ENCODE data around the gene NEK3.
A peak's percentile ranks its signal among the peaks of the same experiment; 100 is the strongest.
"Not testable (repeated sequence)": the region's sequence is repeated elsewhere in the genome, so short reads cannot be mapped to it uniquely, and the experiment has no call there.

NEK3 gene

GRCh38 chr13:52159159-52159982, at the start of gene NEK3:
Gene NEK3 (minus strand): TSS chr13:52159597. CDS start chr13:52156191, 3,406 bp downstream.
- no peaks in the 10 kb centered on the region for H3K9me3 ChIP-seq (ENCODE audit: control insufficient read depth in 2 of 2, low read length in 2 of 2)
- no peaks in the 10 kb centered on the region for H3K36me3 ChIP-seq (ENCODE audit: control insufficient read depth in 2 of 2, insufficient read depth in 2 of 2, low read length in 2 of 2)
- H3K9ac ChIP-seq (ENCODE audit: low read length in 2 of 2) = peak within 1 kb of the TSS; percentile 75 to 76
- H3K27ac ChIP-seq (ENCODE audit: low read length) = peak within 1 kb of the TSS; percentile 53
- no peaks in the 10 kb centered on the region for H3K27me3 ChIP-seq (ENCODE audit: control insufficient read depth in 1 of 2, insufficient read depth in 2 of 2, low read length in 2 of 2)
- H3K4me1 ChIP-seq (ENCODE audit: control insufficient read depth, insufficient read depth, low read length) = peaks cover 7% of the 10 kb centered on the region
- peak within 1 kb of the TSS; percentile 65 to 85 for H3K4me3 ChIP-seq (ENCODE audit: low read length in 2 of 2)

GRCh38 chr13:52208384-52208783, 49.0 kb upstream of the NEK3 start:
- H3K9ac ChIP-seq (ENCODE audit: low read length in 2 of 2); H3K4me3 ChIP-seq (ENCODE audit: low read length in 2 of 2); H3K27me3 ChIP-seq (ENCODE audit: control insufficient read depth in 1 of 2, insufficient read depth in 2 of 2, low read length in 2 of 2); H3K36me3 ChIP-seq (ENCODE audit: control insufficient read depth in 2 of 2, insufficient read depth in 2 of 2, low read length in 2 of 2); H3K4me1 ChIP-seq (ENCODE audit: control insufficient read depth, insufficient read depth, low read length); H3K9me3 ChIP-seq (ENCODE audit: control insufficient read depth in 2 of 2, low read length in 2 of 2); H3K27ac ChIP-seq (ENCODE audit: low read length): not testable (repeated sequence)

GRCh38 chr13:52207896-52208295, 48.5 kb upstream of the NEK3 start:
- H3K4me3 ChIP-seq (ENCODE audit: low read length in 2 of 2); H3K4me1 ChIP-seq (ENCODE audit: control insufficient read depth, insufficient read depth, low read length); H3K36me3 ChIP-seq (ENCODE audit: control insufficient read depth in 2 of 2, insufficient read depth in 2 of 2, low read length in 2 of 2); H3K27ac ChIP-seq (ENCODE audit: low read length); H3K9ac ChIP-seq (ENCODE audit: low read length in 2 of 2); H3K9me3 ChIP-seq (ENCODE audit: control insufficient read depth in 2 of 2, low read length in 2 of 2); H3K27me3 ChIP-seq (ENCODE audit: control insufficient read depth in 1 of 2, insufficient read depth in 2 of 2, low read length in 2 of 2): not testable (repeated sequence)

- not testable (repeated sequence) for H3K27ac ChIP-seq (ENCODE audit: low read length); H3K36me3 ChIP-seq (ENCODE audit: control insufficient read depth in 2 of 2, insufficient read depth in 2 of 2, low read length in 2 of 2); H3K4me3 ChIP-seq (ENCODE audit: low read length in 2 of 2); H3K4me1 ChIP-seq (ENCODE audit: control insufficient read depth, insufficient read depth, low read length); H3K9ac ChIP-seq (ENCODE audit: low read length in 2 of 2); H3K9me3 ChIP-seq (ENCODE audit: control insufficient read depth in 2 of 2, low read length in 2 of 2); H3K27me3 ChIP-seq (ENCODE audit: control insufficient read depth in 1 of 2, insufficient read depth in 2 of 2, low read length in 2 of 2)
These were observed 47.9 kb upstream of the NEK3 start for GRCh38 chr13:52207337-52207736.

- H3K4me1 ChIP-seq (ENCODE audit: control insufficient read depth, insufficient read depth, low read length); H3K27me3 ChIP-seq (ENCODE audit: control insufficient read depth in 1 of 2, insufficient read depth in 2 of 2, low read length in 2 of 2); H3K36me3 ChIP-seq (ENCODE audit: control insufficient read depth in 2 of 2, insufficient read depth in 2 of 2, low read length in 2 of 2); H3K4me3 ChIP-seq (ENCODE audit: low read length in 2 of 2); H3K27ac ChIP-seq (ENCODE audit: low read length); H3K9me3 ChIP-seq (ENCODE audit: control insufficient read depth in 2 of 2, low read length in 2 of 2); H3K9ac ChIP-seq (ENCODE audit: low read length in 2 of 2): not testable (repeated sequence)
These were observed 45.1 kb upstream of the NEK3 start for GRCh38 chr13:52204546-52204945.

GRCh38 chr13:52203864-52204263, 44.5 kb upstream of the NEK3 start:
- H3K4me3 ChIP-seq (ENCODE audit: low read length in 2 of 2); H3K36me3 ChIP-seq (ENCODE audit: control insufficient read depth in 2 of 2, insufficient read depth in 2 of 2, low read length in 2 of 2); H3K27me3 ChIP-seq (ENCODE audit: control insufficient read depth in 1 of 2, insufficient read depth in 2 of 2, low read length in 2 of 2); H3K4me1 ChIP-seq (ENCODE audit: control insufficient read depth, insufficient read depth, low read length); H3K9ac ChIP-seq (ENCODE audit: low read length in 2 of 2); H3K27ac ChIP-seq (ENCODE audit: low read length); H3K9me3 ChIP-seq (ENCODE audit: control insufficient read depth in 2 of 2, low read length in 2 of 2): not testable (repeated sequence)

GRCh38 chr13:52202506-52202905, 43.1 kb upstream of the NEK3 start:
- not testable (repeated sequence) for H3K4me3 ChIP-seq (ENCODE audit: low read length in 2 of 2); H3K36me3 ChIP-seq (ENCODE audit: control insufficient read depth in 2 of 2, insufficient read depth in 2 of 2, low read length in 2 of 2); H3K27me3 ChIP-seq (ENCODE audit: control insufficient read depth in 1 of 2, insufficient read depth in 2 of 2, low read length in 2 of 2); H3K27ac ChIP-seq (ENCODE audit: low read length); H3K4me1 ChIP-seq (ENCODE audit: control insufficient read depth, insufficient read depth, low read length); H3K9ac ChIP-seq (ENCODE audit: low read length in 2 of 2); H3K9me3 ChIP-seq (ENCODE audit: control insufficient read depth in 2 of 2, low read length in 2 of 2)

DNA sequence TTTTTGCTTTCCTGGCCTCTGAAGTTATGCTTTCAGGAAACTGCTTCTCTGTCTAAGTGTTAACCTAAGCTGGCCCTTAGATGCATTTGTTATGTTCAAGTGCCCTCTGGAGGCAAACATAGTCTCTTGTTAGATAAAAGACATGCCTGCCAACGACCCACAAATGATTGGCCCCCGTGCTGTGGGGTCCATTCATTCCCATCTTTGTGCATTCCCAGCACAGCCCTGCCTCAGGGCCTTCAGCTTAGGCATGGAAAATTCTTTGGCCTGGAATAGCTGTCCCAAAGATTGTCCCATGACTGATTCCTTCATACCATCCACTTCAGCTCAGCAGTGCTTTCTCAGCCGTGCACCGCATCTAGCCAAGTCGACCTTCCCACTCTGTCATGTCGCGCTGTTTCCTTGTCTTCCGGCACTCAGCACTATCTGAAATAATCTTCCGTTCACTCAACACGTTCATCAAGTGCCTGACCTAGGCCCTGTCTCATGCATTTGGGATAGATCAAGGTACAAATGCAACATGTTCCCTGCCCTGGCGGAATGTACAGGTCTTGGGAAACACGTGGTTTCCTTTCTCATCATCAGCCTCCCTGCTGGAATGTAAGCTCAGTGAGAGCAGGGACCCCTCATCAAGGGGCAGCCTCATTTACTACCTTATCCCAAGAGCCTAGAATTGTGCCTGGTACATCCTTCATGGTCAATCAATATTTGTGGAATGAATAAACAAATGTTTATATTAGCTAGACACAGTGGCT, 42.2 kb upstream of the NEK3 start:
- not testable (repeated sequence) for H3K27me3 ChIP-seq (ENCODE audit: control insufficient read depth in 1 of 2, insufficient read depth in 2 of 2, low read length in 2 of 2); H3K4me3 ChIP-seq (ENCODE audit: low read length in 2 of 2); H3K9ac ChIP-seq (ENCODE audit: low read length in 2 of 2); H3K36me3 ChIP-seq (ENCODE audit: control insufficient read depth in 2 of 2, insufficient read depth in 2 of 2, low read length in 2 of 2); H3K4me1 ChIP-seq (ENCODE audit: control insufficient read depth, insufficient read depth, low read length); H3K27ac ChIP-seq (ENCODE audit: low read length); H3K9me3 ChIP-seq (ENCODE audit: control insufficient read depth in 2 of 2, low read length in 2 of 2)

DNA sequence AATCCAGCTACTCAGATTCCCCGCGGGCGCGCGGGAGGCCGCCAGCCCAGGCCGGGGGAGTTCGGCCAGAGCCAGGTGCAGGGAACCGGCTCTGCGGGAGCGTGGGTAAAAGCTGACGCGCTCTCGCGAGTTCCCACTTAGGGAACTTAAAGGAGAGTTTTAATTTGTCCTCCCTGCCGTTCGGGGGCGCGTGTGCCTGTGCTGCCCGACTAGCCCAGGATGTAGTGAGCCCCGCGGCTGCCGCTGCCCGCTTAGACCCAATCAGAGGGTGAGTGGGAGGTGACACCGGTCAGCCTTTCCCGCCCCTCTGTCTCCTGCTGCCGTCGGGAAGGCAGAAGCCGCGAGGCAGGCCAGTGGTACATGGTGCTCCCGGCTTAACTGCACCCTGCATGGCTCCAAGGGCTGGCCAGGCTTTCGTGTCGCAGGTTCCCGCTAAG, 36.0 kb upstream of the NEK3 start:
- Histone ChIP-seq H3K4me1 (ENCODE audit: control insufficient read depth, insufficient read depth, low read length) (peaks cover 4% of the 10 kb centered on the region), H3K9ac (ENCODE audit: low read length in 2 of 2) (peak overlapping the region; percentile 82 to 93), H3K9me3 (ENCODE audit: control insufficient read depth in 2 of 2, low read length in 2 of 2) (no peaks in the 10 kb centered on the region), H3K27me3 (ENCODE audit: control insufficient read depth in 1 of 2, insufficient read depth in 2 of 2, low read length in 2 of 2) (no peaks in the 10 kb centered on the region), H3K36me3 (ENCODE audit: control insufficient read depth in 2 of 2, insufficient read depth in 2 of 2, low read length in 2 of 2) (no peaks in the 10 kb centered on the region), H3K4me3 (ENCODE audit: low read length in 2 of 2) (peak overlapping the region; percentile 96), H3K27ac (ENCODE audit: low read length) (peak overlapping the region; percentile 67)

- H3K4me3 ChIP-seq (ENCODE audit: low read length in 2 of 2) = peak overlapping the region; percentile 96
- H3K36me3 ChIP-seq (ENCODE audit: control insufficient read depth in 2 of 2, insufficient read depth in 2 of 2, low read length in 2 of 2) = no peaks in the 10 kb centered on the region
- peak overlapping the region; percentile 82 to 93 for H3K9ac ChIP-seq (ENCODE audit: low read length in 2 of 2)
- no peaks in the 10 kb centered on the region for H3K9me3 ChIP-seq (ENCODE audit: control insufficient read depth in 2 of 2, low read length in 2 of 2)
- peak overlapping the region; percentile 67 for H3K27ac ChIP-seq (ENCODE audit: low read length)
- peaks cover 4% of the 10 kb centered on the region for H3K4me1 ChIP-seq (ENCODE audit: control insufficient read depth, insufficient read depth, low read length)
- H3K27me3 ChIP-seq (ENCODE audit: control insufficient read depth in 1 of 2, insufficient read depth in 2 of 2, low read length in 2 of 2) = no peaks in the 10 kb centered on the region
These were observed 34.9 kb upstream of the NEK3 start for GRCh38 chr13:52194184-52194868.
